Effector memory CD8-positive, alpha-beta T cell (primary cell): ENCODE measurements around the gene TFDP2.
"Not testable (repeated sequence)": the region's sequence is repeated elsewhere in the genome, so short reads cannot be mapped to it uniquely, and the experiment has no call there.

Experiments used
- ATAC-seq: fragments of 150-1000 bp; cut with Tn5 transposase; replicated peaks from 2 replicates; pipeline ENCODE4 v1.10.0; 2021; ENCODE audit warnings: mild to moderate bottlenecking, moderate library complexity
- DNase-seq, 3 experiments: peaks; one replicate each; pipeline ENCODE4 v3.0.0; 2021
- H3K27ac Mint-ChIP-seq, 2 donors: one replicate each; pipeline ENCODE4 v1.8.0; 2022; ENCODE audit warnings: mild to moderate bottlenecking in 2 of 2, mixed read lengths in 2 of 2, moderate library complexity in 2 of 2
- H3K27me3 Mint-ChIP-seq, 2 donors: one replicate each; pipeline ENCODE4 v1.8.0; 2022; ENCODE audit warnings: mixed read lengths in 2 of 2
- H3K36me3 Mint-ChIP-seq: one replicate; pipeline ENCODE4 v1.8.0; 2022; ENCODE audit warnings: mild to moderate bottlenecking, moderate library complexity, mixed read lengths; ENCODE audit not compliant: insufficient read depth
- H3K4me1 Mint-ChIP-seq, 2 donors: one replicate each; pipeline ENCODE4 v1.8.0; 2022; ENCODE audit warnings: low read depth in 2 of 2, mixed read lengths in 2 of 2
- H3K4me3 Mint-ChIP-seq, 2 donors: one replicate each; pipeline ENCODE4 v1.8.0; 2022; ENCODE audit warnings: mild to moderate bottlenecking in 2 of 2, mixed read lengths in 2 of 2, moderate library complexity in 2 of 2
- H3K9me3 Mint-ChIP-seq, 2 donors: one replicate each; pipeline ENCODE4 v1.8.0; 2022; ENCODE audit warnings: mixed read lengths in 2 of 2

TFDP2 gene

GRCh38 chr3:141929341-141929995, 219.9 kb downstream of the TFDP2 start:
- H3K27ac Mint-ChIP-seq, result peak overlapping the region; percentile 21 to 51
- ATAC-seq, result no peak

GRCh38 chr3:141928631-141929270, 220.6 kb downstream of the TFDP2 start:
- no peak for DNase-seq
- Mint-ChIP-seq H3K36me3 (peaks cover 48% of the 10 kb centered on the region), H3K27ac (peak overlapping the region; percentile 32 to 87), H3K27me3 (no peaks in the 10 kb centered on the region), H3K4me1 (peaks cover 0 to 4% of the 10 kb centered on the region in 2 donors), H3K9me3 (no peaks in the 10 kb centered on the region), H3K4me3 (peak overlapping the region in 1 of 2 donors; percentile 21)
- no peak for ATAC-seq

More at GRCh38 chr3:141929341-141929995, 219.9 kb downstream of the TFDP2 start:
- peaks cover 41% of the 10 kb centered on the region for H3K36me3 Mint-ChIP-seq
- H3K4me3 Mint-ChIP-seq, result no peak overlapping the region
- DNase-seq, result no peak
- peaks cover 0 to 4% of the 10 kb centered on the region in 2 donors for H3K4me1 Mint-ChIP-seq
- H3K27me3 Mint-ChIP-seq, result no peaks in the 10 kb centered on the region
- H3K9me3 Mint-ChIP-seq, result no peaks in the 10 kb centered on the region

GRCh38 chr3:141926929-141927328, 222.4 kb downstream of the TFDP2 start:
- Mint-ChIP-seq H3K27ac (peak overlapping the region in 1 of 2 donors; percentile 51), H3K4me1 (peaks cover 0 to 4% of the 10 kb centered on the region in 2 donors)

GRCh38 chr3:141925677-141926076, 223.7 kb downstream of the TFDP2 start:
- not testable (repeated sequence) for H3K27me3 Mint-ChIP-seq, ATAC-seq, DNase-seq, H3K27ac Mint-ChIP-seq, H3K9me3 Mint-ChIP-seq, H3K4me3 Mint-ChIP-seq, H3K4me1 Mint-ChIP-seq
- peaks cover 63% of the 10 kb centered on the region for H3K36me3 Mint-ChIP-seq

More at GRCh38 chr3:141926929-141927328, 222.4 kb downstream of the TFDP2 start:
- ATAC-seq (no peak), DNase-seq (no peak)
- Mint-ChIP-seq H3K4me3 (no peak overlapping the region), H3K36me3 (peaks cover 63% of the 10 kb centered on the region), H3K27me3 (no peaks in the 10 kb centered on the region), H3K9me3 (no peaks in the 10 kb centered on the region)

GRCh38 chr3:141921316-141921715, 228.0 kb downstream of the TFDP2 start:
- H3K4me1 Mint-ChIP-seq, result no peaks in the 10 kb centered on the region
- H3K4me3 Mint-ChIP-seq, result no peak overlapping the region
- DNase-seq (no peak), ATAC-seq (no peak)
- H3K27ac Mint-ChIP-seq, result peak overlapping the region in 1 of 2 donors; percentile 7
- H3K27me3 Mint-ChIP-seq, result no peaks in the 10 kb centered on the region
- peaks cover 71% of the 10 kb centered on the region for H3K36me3 Mint-ChIP-seq
- H3K9me3 Mint-ChIP-seq, result no peaks in the 10 kb centered on the region

GRCh38 chr3:141920701-141921100, 228.6 kb downstream of the TFDP2 start:
- H3K9me3 Mint-ChIP-seq, result no peaks in the 10 kb centered on the region
- no peaks in the 10 kb centered on the region for H3K4me1 Mint-ChIP-seq
- no peaks in the 10 kb centered on the region for H3K27me3 Mint-ChIP-seq
- DNase-seq (no peak), ATAC-seq (no peak)
- peaks cover 66% of the 10 kb centered on the region for H3K36me3 Mint-ChIP-seq
- H3K27ac Mint-ChIP-seq, result peak overlapping the region in 1 of 2 donors; percentile 29
- H3K4me3 Mint-ChIP-seq, result no peak overlapping the region

- Mint-ChIP-seq H3K36me3 (peaks cover 47% of the 10 kb centered on the region), H3K9me3 (peaks cover 0 to 2% of the 10 kb centered on the region in 2 donors), H3K4me1 (no peaks in the 10 kb centered on the region), H3K27ac (no peak overlapping the region), H3K27me3 (no peaks in the 10 kb centered on the region), H3K4me3 (no peak overlapping the region)
- ATAC-seq (no peak), DNase-seq (no peak)
Measured at GRCh38 chr3:141915766-141916165, 233.6 kb downstream of the TFDP2 start.

GRCh38 chr3:141915016-141915415, 234.3 kb downstream of the TFDP2 start:
- Mint-ChIP-seq H3K27ac (no peak overlapping the region), H3K4me3 (no peak overlapping the region), H3K27me3 (no peaks in the 10 kb centered on the region), H3K4me1 (peaks cover 0 to 4% of the 10 kb centered on the region in 2 donors), H3K9me3 (peaks cover 0 to 2% of the 10 kb centered on the region in 2 donors), H3K36me3 (peaks cover 40% of the 10 kb centered on the region)
- ATAC-seq (no peak), DNase-seq (no peak)

GRCh38 chr3:141914311-141914710, 235.0 kb downstream of the TFDP2 start:
- Mint-ChIP-seq H3K4me1 (peaks cover 0 to 4% of the 10 kb centered on the region in 2 donors), H3K27ac (no peak overlapping the region), H3K27me3 (no peaks in the 10 kb centered on the region), H3K9me3 (peaks cover 0 to 2% of the 10 kb centered on the region in 2 donors), H3K4me3 (no peak overlapping the region), H3K36me3 (peaks cover 34% of the 10 kb centered on the region)
- ATAC-seq, result no peak
- DNase-seq, result no peak

- Mint-ChIP-seq H3K27ac (peak overlapping the region; percentile 4 to 39), H3K4me3 (no peak overlapping the region), H3K9me3 (peaks cover 0 to 2% of the 10 kb centered on the region in 2 donors), H3K27me3 (no peaks in the 10 kb centered on the region), H3K36me3 (peaks cover 32% of the 10 kb centered on the region), H3K4me1 (peaks cover 0 to 4% of the 10 kb centered on the region in 2 donors)
- DNase-seq (peak; percentile 51 to 57 (median 52)), ATAC-seq (peak; percentile 97)
Measured at GRCh38 chr3:141913150-141913811, 236.1 kb downstream of the TFDP2 start.

- not testable (repeated sequence) for ATAC-seq, H3K4me3 Mint-ChIP-seq, H3K4me1 Mint-ChIP-seq, H3K9me3 Mint-ChIP-seq, H3K27me3 Mint-ChIP-seq, DNase-seq
- Mint-ChIP-seq H3K27ac (peak overlapping the region in 1 of 2 donors; percentile 26), H3K36me3 (peaks cover 39% of the 10 kb centered on the region)
Measured at GRCh38 chr3:141909986-141910385, 239.4 kb downstream of the TFDP2 start.

- no peaks in the 10 kb centered on the region for H3K27me3 Mint-ChIP-seq
Measured at GRCh38 chr3:141909408-141909807, 239.9 kb downstream of the TFDP2 start.

GRCh38 chr3:141905129-141905528, 244.2 kb downstream of the TFDP2 start:
- Mint-ChIP-seq H3K27me3 (no peaks in the 10 kb centered on the region), H3K9me3 (peaks cover 0 to 2% of the 10 kb centered on the region in 2 donors), H3K4me1 (peaks cover 5 to 14% of the 10 kb centered on the region in 2 donors), H3K27ac (peak overlapping the region; percentile 38 to 67), H3K4me3 (no peak overlapping the region), H3K36me3 (peaks cover 31% of the 10 kb centered on the region)
- no peak for ATAC-seq
- no peak for DNase-seq

More at GRCh38 chr3:141909408-141909807, 239.9 kb downstream of the TFDP2 start:
- Mint-ChIP-seq H3K27ac (peak overlapping the region; percentile 0 to 5), H3K4me1 (peaks cover 1 to 9% of the 10 kb centered on the region in 2 donors), H3K36me3 (peaks cover 43% of the 10 kb centered on the region), H3K9me3 (peaks cover 0 to 2% of the 10 kb centered on the region in 2 donors), H3K4me3 (no peak overlapping the region)
- ATAC-seq (no peak), DNase-seq (no peak)
